Measurements from ENCODE around the gene FCMR. TPM values are rescaled to one million over a fixed set of nuclear protein-coding genes. Genes with fewer than 3 reads are reported as not detected.

The FCMR gene, protein sequence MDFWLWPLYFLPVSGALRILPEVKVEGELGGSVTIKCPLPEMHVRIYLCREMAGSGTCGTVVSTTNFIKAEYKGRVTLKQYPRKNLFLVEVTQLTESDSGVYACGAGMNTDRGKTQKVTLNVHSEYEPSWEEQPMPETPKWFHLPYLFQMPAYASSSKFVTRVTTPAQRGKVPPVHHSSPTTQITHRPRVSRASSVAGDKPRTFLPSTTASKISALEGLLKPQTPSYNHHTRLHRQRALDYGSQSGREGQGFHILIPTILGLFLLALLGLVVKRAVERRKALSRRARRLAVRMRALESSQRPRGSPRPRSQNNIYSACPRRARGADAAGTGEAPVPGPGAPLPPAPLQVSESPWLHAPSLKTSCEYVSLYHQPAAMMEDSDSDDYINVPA
- total RNA-seq = 0.46 TPM

DNA sequence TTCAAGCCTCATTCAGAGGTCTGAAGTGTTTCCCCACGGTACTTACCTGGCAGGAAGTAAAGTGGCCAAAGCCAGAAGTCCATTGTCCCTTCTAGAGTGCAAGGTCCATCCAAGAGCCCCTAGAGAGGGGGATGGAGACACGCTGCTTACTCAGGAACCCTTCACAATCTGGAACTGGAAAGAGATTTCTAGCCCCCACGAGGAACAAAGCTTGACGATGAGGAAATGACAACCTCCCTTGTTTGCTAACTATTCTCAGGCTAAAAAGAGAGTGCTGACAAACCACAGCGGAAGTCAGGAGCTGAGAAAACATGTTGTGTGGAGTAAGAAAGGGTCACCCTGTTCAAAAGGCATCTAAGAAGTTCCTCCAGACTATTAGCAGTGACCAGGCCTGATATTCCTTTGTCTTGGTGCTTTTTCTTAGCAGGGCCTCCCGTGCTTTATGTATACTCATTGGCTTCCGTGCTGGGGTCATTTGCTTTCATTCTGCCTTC, at the start of gene FCMR:
TSS of gene FCMR (minus strand) at position 170 of the 494 bp plus-strand sequence. CDS start at position 83, 87 bp downstream.

DNA sequence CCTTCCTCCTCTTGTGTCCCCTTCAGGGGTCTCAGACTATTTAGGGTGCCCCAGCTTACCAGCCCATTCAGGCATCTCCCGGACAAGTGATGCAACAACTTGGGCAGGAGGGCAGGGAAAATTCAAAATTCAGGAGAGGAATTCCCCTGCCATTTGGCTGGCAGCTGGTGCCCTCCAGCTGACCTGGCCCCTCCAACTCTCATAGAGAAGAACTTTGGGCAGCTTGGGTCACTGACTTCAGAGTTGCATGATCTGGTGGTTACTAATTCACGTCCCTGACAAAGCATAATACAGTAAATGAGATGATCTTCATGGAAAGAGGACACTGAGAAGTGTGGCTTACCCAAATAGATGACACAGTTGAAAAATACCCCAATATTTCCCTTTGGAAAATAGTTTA, 48.7 kb upstream of the FCMR start, which contains the start of gene FCAMR:
TSS of gene FCAMR (minus strand) at position 15 of the 400 bp plus-strand sequence. CDS start 335 bp downstream, outside the sequence.

DNA sequence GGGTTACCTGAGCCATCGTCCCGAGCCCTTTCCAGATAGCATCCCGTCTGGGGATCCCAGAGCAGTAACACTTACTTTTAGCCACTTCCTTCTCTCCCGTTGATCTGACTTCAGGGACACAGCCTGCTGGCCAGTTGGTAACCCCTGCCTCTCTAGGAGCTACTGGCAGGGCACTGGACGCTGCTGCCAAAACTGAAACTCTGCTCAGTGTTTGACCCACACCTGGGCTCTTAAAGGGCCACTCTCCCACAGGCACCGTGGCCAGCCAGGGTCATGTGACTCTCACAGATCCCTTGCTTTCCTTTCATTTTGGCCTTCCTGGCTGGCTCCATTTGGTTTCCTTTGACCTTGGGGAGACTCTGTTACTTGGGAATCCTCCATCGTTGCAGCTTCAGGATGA, 24.5 kb upstream of the FCMR start, which contains the start of gene PIGR:
TSS of gene PIGR (minus strand) at position 206 of the 400 bp plus-strand sequence. CDS start 5,935 bp downstream, outside the sequence.

DNA sequence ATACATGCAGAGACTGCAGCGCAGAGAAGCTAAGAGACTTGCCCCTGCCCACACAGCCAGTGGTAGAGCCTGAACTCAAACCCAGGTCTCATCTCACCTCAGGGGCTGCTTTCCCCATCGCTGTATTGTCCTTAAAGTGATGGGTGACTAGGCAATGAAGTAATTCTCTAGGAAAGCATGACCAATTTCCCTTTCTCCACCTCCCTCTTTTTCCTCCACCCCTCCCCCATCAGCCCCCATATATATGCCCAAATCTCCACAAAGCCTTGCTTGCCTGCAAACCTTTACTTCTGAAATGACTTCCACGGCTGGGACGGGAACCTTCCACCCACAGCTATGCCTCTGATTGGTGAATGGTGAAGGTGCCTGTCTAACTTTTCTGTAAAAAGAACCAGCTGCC, 24.6 kb downstream of the FCMR start, which contains the start of gene IL24:
TSS of gene IL24 (plus strand) at position 269 of the 400 bp plus-strand sequence. CDS start 390 bp downstream, outside the sequence.

DNA sequence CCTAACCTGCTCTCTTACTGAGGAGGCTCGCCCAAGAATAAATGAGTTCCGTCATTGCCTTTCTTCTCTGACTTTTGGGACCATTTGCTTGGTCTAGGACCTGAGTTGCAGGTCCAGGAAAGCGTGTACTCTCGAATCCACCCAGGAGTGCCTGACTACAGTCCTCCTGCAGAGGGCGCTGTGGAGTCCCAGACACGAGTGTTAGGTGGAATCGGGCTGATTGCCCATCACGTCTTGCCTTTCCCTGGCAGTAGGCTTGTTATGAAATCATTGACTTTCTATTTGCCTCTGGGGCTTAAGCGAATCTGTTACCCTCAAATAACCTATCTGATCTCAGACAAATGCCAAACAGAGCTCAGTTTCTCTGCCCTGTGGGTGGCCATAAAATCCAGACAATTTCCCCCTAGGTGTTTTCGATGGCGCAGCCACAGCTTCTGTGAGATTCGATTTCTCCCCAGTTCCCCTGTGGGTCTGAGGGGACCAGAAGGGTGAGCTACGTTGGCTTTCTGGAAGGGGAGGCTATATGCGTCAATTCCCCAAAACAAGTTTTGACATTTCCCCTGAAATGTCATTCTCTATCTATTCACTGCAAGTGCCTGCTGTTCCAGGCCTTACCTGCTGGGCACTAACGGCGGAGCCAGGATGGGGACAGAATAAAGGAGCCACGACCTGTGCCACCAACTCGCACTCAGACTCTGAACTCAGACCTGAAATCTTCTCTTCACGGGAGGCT, 56.6 kb downstream of the FCMR start, which contains the start of gene IL20:
TSS of gene IL20 (plus strand) at position 685 of the 733 bp plus-strand sequence. CDS start 230 bp downstream, outside the sequence.

Other genes with a start within 250 kb of the FCMR start
- 10.1 TPM for gene MAPKAPK2, start 237.0 kb downstream of the FCMR start, total RNA-seq
- gene IL19, start 151.2 kb downstream of the FCMR start, total RNA-seq = not detected
- gene IL10, start 149.4 kb downstream of the FCMR start, total RNA-seq = 0.46 TPM
- not detected for gene IL20, start 56.3 kb downstream of the FCMR start, total RNA-seq
- gene IL24, start 24.5 kb downstream of the FCMR start, total RNA-seq = not detected
- not detected for gene PIGR, start 24.5 kb upstream of the FCMR start, total RNA-seq
- not detected for gene FCAMR, start 48.5 kb upstream of the FCMR start, total RNA-seq
- not detected for gene C1orf116, start 110.8 kb upstream of the FCMR start, total RNA-seq
- 25.1 TPM for gene YOD1, start 129.3 kb upstream of the FCMR start, total RNA-seq
- gene PFKFB2, start 131.3 kb upstream of the FCMR start, total RNA-seq = 14.1 TPM
- gene C4BPB, start 166.9 kb upstream of the FCMR start, total RNA-seq = not detected
- not detected for gene C4BPA, start 182.3 kb upstream of the FCMR start, total RNA-seq

All from diencephalon (tissue), 1 donor.